HG03025 (cell line): Measurements from ENCODE around the gene ARSK.

ENCODE experiments used
- ATAC-seq: cut with Tn5 transposase; IDR thresholded peaks from one replicate; pipeline ENCODE4 v1.9.1; 2021; ENCODE audit warnings: mild to moderate bottlenecking, moderate library complexity; ENCODE audit not compliant: unreplicated experiment, low FRiP score

Gene ARSK

DNA sequence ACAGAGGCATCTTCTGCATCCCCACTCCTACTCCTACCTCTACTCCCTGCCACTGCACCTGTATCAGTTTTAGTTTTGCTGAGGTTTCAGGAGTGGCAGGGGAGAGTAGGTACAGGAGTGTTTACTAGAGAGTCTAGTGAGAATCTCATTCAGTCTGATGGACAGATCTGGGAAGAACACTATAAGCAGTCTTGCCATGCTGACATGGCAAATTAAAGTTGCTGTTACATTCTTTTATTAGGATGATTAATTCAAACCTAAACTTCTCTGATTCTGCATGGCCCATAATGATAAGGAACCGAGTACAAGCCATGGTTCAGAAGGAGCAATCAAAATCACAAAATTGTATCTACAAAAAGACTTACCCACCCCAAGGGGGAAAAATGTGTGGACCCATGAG, 7.4 kb downstream of the ARSK start:
- no peak for ATAC-seq

DNA sequence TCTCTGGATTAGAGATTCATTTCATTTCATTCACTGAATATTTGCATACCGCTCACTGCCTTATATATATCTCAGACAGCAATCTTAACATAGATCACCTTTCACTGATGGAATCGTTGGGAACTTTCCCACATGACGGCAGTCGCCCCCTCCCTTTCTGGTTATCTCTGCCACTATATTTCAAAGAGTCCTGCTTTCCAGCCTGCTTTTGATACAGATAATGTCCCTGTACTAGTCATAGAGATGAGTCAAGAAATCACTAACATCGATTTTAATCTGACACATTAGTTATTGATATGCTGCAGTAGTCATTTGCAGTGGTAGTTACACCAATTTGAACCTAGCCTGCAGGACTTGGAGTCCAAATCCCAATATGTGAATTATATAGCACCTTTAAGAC, 8.5 kb downstream of the ARSK start:
- ATAC-seq: no peak

GRCh38 chr5:95564450-95564849, 9.5 kb downstream of the ARSK start:
- ATAC-seq: no peak

- ATAC-seq: no peak
Measured at GRCh38 chr5:95565280-95565920, 10.5 kb downstream of the ARSK start.

- no peak for ATAC-seq
Measured at GRCh38 chr5:95572016-95572415, 17.1 kb downstream of the ARSK start.

DNA sequence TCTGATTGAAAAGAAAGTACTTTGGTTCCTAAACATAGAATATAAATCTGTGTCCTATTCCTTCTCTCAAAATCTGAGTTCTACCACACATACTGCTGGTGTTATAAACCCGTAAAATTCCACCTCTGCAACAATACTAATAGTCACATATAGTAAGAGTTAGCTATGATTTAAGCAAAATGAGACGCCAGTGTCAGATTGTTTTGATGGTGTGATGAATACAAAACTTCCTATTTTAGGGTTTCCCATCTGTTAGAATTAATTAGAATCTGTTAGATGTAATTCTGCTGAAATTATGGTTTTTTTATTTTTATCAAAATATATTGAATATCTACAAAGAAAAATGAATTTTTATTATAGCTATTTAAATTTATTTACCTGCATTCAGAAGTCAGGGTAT, 26.7 kb downstream of the ARSK start:
- ATAC-seq: no peak

DNA sequence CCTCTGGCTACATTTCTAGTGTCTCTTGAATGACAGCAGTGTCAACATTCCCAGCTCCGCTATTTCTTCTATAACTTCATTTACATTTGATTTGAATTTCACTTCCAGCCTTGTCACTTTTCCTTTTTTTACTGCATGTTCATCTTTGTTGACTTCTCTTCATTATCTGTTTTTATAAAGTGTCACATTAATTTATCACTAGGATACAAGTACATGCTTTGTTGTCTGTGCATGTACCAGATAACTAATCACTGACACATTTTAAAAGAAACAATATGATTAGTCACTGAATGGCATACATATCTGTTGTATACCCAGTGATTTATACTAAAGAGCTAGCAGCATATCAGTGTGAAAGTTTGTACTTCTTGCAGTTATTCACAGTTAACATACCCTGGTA, 29.1 kb downstream of the ARSK start:
- ATAC-seq: no peak

DNA sequence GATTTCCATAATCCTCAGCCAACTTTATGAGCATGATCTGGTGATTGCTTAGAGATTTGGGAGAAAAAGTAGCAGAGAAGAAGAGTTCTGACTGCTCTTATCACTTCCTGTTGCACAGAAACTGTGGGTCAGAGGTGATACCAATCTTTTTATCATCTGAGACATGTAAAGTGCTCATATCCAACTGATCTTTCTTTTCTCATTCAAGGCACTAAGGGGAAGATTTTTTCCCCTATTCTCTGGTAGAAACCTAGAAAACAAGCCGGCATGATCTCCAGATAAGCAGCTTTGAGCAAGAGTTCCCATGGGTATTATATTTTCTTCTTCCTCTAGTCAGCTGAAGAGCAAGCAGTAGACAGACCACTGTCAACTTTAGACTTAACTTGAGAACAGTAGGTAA, 36.0 kb downstream of the ARSK start:
- ATAC-seq: no peak

DNA sequence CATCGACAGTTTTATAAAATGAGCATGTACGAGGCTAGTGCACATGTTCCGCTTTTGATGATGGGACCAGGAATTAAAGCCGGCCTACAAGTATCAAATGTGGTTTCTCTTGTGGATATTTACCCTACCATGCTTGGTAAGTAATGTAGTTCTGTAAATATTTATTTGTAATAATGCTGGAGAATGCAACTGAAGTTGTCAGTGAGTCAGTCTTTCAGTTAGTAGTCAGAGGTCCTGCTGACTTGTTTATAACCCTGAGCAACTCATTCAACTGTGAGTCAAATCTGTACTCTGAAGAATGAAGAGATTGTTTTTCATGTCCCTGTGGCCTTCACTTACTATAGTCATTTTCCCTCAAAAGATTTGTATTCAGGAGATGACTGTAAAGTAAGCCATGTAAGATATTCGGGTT, 36.6 kb downstream of the ARSK start:
- ATAC-seq: peak; percentile 63

- ATAC-seq: no peak
Measured at GRCh38 chr5:95595289-95595931, 40.5 kb downstream of the ARSK start.

- no peak for ATAC-seq
Measured at GRCh38 chr5:95599252-95599651, 44.4 kb downstream of the ARSK start.

DNA sequence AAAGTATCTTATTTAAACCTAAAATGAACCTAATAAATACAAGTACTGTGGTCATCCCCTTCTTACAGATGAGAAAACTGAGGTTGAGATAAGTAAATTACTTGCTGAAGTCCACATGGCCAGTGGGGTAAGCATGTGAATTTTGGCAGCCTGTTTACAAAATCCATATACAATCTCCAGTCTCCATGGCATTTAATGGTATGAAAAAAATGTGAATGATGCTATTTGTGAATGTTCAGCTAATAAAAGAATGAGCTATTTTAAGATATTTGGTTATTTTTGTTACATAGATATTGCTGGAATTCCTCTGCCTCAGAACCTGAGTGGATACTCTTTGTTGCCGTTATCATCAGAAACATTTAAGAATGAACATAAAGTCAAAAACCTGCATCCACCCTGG, 45.7 kb downstream of the ARSK start:
- no peak for ATAC-seq

DNA sequence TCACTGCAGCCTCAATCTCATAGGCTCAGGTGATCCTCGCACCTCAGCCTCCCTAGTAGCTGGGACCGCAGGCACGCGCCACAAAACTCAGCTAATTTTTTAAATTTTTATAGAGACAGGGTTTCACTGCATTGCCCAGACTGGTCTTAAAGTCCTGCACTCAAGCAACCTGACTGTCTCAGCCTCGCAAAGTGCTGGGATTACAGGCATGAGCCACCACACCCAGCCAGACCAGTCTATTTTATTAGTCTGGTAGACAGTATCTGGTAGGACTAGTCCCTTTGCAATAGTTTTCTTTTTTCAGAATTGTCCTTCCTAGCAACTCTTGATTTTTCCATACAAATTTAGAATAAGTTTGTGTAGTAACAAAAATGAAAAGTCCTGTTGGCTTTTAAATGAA, 50.9 kb downstream of the ARSK start:
- no peak for ATAC-seq

GRCh38 chr5:95606419-95606818, 51.5 kb downstream of the ARSK start:
- ATAC-seq: no peak

GRCh38 chr5:95609711-95610110, 54.8 kb downstream of the ARSK start:
- no peak for ATAC-seq

- ATAC-seq: no peak
Measured at GRCh38 chr5:95610546-95610945, 55.6 kb downstream of the ARSK start.

- no peak for ATAC-seq
Measured at GRCh38 chr5:95611396-95611795, 56.5 kb downstream of the ARSK start.

GRCh38 chr5:95613514-95613913, 58.6 kb downstream of the ARSK start:
- no peak for ATAC-seq

DNA sequence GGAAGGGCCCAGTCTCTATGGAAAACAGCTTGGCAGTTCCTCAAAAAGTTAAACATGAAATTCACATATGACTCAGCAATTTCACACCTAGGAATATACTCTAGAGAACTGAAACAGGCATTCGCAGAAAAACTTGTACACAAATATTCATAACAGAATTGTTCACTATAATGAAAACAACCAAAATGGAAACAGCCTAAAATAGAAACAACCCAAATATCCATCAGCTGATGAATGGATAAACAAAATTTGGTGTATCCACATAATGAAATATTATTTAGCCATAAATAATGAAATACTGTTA, 60.2 kb downstream of the ARSK start:
- ATAC-seq: no peak

- ATAC-seq: no peak
Measured at GRCh38 chr5:95617057-95617456, 62.2 kb downstream of the ARSK start.

DNA sequence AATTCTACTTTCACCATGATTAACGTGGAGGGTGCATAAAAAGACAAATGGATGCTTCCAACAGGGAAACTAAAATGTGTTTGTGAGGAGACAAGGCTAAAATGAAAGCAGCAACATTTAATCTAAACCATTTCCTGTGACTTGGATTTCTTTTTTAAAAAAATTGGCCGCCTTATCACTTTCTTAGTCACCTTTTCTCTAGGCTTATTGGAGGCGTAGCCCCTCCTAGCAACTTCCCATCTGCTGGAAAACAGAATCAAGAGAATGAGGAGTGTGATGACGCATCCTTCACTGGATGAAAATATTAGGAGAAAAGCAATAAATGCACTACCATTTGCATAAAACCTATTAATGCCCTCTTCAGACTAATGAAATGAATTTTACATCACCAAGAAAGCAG, 64.2 kb downstream of the ARSK start:
- no peak for ATAC-seq

DNA sequence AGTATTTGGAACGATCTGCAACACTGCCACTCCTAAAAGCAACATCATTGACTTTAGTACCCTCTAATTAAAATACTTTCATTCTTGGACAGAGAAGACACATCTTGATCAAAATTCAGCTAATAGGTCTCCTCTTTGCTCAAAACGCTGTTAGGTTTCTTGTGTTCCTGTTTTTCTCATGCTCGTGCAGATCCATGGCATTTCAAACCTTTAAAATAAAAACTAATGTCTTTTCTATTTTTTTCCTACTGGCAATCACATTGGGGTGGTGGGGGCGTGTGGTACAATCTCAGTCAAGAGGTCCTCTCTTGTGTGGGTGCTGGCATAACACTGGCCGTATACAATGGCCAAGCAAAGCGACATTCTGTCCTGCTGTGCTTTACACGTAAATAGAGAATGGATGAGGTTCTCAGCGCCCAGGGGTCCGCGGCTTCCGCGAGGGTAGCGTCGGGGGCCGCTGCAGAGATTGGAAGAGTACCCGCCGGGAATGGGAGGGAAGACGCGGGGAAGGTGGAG, 64.7 kb downstream of the ARSK start:
- ATAC-seq: no peak
